HG03575 (cell line): ENCODE results near the gene SERTM1.

Experiments
- ATAC-seq: cut with Tn5 transposase; IDR thresholded peaks from one replicate; pipeline ENCODE4 v1.9.1; 2021; ENCODE audit not compliant: unreplicated experiment, insufficient number of reproducible peaks, low FRiP score; ENCODE audit errors: extremely low read depth

The SERTM1 gene

GRCh38 chr13:36673838-36674326 lies at the start of gene SERTM1:
Gene SERTM1, plus strand, starts transcription at chr13:36674020. Its CDS starts 21,059 bp downstream, at chr13:36695079.
- ATAC-seq: no peak

GRCh38 chr13:36628377-36629056 lies 45.3 kb upstream of the SERTM1 start:
- ATAC-seq: no peak

GRCh38 chr13:36629057-36629385 lies 44.8 kb upstream of the SERTM1 start:
- ATAC-seq: no peak

- no peak for ATAC-seq
Observed at GRCh38 chr13:36630181-36630803, 43.5 kb upstream of the SERTM1 start.

GRCh38 chr13:36639610-36640009 lies 34.2 kb upstream of the SERTM1 start:
- ATAC-seq: no peak

- no peak for ATAC-seq
Observed at GRCh38 chr13:36650611-36651010, 23.2 kb upstream of the SERTM1 start.

- no peak for ATAC-seq
Observed at GRCh38 chr13:36665630-36666029, 8.2 kb upstream of the SERTM1 start.

- no peak for ATAC-seq
Observed at GRCh38 chr13:36666477-36667229, 7.2 kb upstream of the SERTM1 start.

GRCh38 chr13:36668316-36668715 lies 5.5 kb upstream of the SERTM1 start:
- ATAC-seq: no peak

GRCh38 chr13:36673352-36673751 lies 468 bp upstream of the SERTM1 start:
- no peak for ATAC-seq

GRCh38 chr13:36674337-36675212 lies 755 bp downstream of the SERTM1 start:
- no peak for ATAC-seq

GRCh38 chr13:36675213-36675536 lies 1.4 kb downstream of the SERTM1 start:
- no peak for ATAC-seq

- ATAC-seq: no peak
Observed at GRCh38 chr13:36680913-36681312, 7.1 kb downstream of the SERTM1 start.

- ATAC-seq: no peak
Observed at GRCh38 chr13:36681894-36682624, 8.2 kb downstream of the SERTM1 start.

GRCh38 chr13:36683701-36684100 lies 9.9 kb downstream of the SERTM1 start:
- ATAC-seq: no peak

GRCh38 chr13:36685927-36686326 lies 12.1 kb downstream of the SERTM1 start:
- no peak for ATAC-seq

GRCh38 chr13:36696410-36697010 lies 22.7 kb downstream of the SERTM1 start:
- ATAC-seq: no peak

- ATAC-seq: no peak
Observed at GRCh38 chr13:36700170-36700569, 26.4 kb downstream of the SERTM1 start.
